HG02642 (cell line): ENCODE data around the gene MTCH1.
"Not testable (repeated sequence)": the region's sequence is repeated elsewhere in the genome, so short reads cannot be mapped to it uniquely, and the experiment has no call there.

Experiments used
- ATAC-seq: cut with Tn5 transposase; IDR thresholded peaks from one replicate; pipeline ENCODE4 v1.9.1; 2021; ENCODE audit warnings: mild to moderate bottlenecking; ENCODE audit not compliant: unreplicated experiment, poor library complexity

MTCH1 gene

GRCh38 chr6:36999061-36999750 is 13.2 kb upstream of the MTCH1 start:
- ATAC-seq = no peak

- ATAC-seq = no peak
Measured at GRCh38 chr6:36998723-36999038, 12.7 kb upstream of the MTCH1 start.

DNA sequence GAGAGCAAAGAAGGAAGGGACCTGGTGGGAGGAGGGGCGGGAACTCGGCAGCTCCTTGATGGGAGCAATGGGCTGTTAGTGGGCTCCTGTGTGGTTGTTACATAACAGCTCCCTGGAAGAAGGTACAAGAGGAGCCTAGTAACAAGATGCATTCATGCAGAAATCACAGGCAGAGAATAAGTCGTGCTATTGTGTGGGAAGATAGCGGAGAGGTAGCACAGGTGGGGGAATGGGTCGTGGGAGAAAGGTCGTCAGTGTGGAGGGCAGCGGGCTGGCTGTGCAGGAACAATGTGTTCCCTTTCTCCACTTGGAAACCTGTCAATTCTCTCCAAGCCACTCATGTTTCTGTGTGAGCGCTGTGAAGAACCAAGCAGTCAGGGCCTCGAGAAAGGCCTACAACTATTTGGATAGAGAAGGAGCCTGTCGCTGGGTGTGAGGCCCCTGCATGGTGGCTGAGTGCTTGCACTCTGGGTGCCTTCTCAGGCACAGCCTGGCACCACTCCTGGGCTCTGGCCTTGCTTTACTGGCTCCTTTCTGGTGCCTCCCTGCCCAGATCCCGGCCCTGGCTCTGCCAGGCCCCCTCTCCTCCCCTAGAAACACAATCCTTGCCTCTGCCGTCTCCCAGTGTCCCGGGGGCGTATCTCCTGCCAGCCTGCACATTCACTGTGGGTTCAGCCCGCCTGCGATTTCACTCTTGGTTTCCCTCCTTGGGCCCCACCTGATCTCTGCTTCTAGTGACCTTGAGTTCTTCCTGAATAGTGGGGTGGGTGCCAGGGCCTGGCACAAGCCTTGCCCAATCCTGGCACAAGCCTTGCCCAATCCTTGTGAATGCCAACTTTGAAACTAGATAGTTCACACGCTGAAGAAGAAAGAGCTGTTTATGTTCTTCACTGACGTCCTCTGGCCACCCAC is 12.1 kb upstream of the MTCH1 start:
- no peak for ATAC-seq

GRCh38 chr6:36990401-36990800 is 4.4 kb upstream of the MTCH1 start:
- ATAC-seq = not testable (repeated sequence)

DNA sequence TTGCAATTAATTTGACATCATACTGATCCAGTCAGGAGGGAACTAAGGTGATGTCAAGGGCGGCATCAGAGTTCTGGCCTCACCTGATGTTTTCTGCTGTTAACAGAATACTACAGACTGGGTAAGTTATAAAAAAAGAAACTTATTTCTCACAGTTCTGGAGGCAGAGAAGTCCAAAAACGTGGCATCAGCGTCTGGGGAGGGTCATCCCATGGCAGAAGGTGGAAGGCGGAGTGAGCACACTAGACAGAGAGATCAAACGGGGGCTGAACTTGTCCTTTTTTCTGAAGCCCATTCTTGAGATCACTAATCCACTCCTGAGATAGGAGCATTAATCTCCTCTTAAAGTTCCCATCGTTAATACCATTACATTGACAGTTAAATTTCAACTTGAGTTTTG is 3.3 kb upstream of the MTCH1 start:
- no peak for ATAC-seq

GRCh38 chr6:36986704-36987047 is 680 bp upstream of the MTCH1 start:
- ATAC-seq = peak; percentile 2

DNA sequence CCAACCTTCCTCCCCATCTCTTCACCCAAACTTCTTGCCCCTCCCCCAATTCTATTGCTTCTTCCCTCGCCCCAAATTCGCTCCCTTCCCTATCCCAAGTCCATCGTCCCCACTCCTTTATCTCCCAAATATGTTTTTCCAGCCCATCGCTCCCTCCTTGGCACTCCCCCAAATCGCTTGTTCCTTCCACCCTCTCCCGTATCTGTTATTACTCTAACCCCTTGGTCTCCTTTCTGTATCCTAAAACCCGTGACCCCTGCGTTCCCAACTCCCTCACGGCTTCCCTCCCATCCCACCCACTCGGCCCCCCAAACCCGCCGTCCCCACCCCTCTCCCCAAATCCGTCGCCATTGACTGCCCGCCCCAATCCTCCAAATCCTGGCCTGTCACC is 584 bp downstream of the MTCH1 start:
- no peak for ATAC-seq

- no peak for ATAC-seq
Measured at GRCh38 chr6:36984581-36985416, 1.2 kb downstream of the MTCH1 start.

DNA sequence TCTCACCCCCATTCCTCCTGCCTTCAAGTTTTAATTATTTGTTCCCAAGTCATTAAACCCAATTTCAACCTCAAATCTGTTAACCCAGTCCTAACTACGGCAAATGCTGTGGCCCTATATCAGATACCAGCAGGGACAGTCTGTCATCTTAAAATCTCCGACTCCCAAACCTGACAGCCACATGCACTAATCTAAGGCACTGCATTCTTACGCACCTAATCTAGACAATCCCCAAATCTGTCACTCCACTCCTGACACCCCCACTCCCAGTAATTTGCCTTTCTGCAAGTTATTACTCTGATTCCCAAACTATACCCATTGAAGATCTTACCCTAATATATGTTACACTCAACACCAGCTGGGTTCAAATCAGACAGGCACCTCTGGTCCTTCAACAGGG is 2.5 kb downstream of the MTCH1 start:
- no peak for ATAC-seq

- ATAC-seq = no peak
Measured at GRCh38 chr6:36980876-36981619, 4.9 kb downstream of the MTCH1 start.

DNA sequence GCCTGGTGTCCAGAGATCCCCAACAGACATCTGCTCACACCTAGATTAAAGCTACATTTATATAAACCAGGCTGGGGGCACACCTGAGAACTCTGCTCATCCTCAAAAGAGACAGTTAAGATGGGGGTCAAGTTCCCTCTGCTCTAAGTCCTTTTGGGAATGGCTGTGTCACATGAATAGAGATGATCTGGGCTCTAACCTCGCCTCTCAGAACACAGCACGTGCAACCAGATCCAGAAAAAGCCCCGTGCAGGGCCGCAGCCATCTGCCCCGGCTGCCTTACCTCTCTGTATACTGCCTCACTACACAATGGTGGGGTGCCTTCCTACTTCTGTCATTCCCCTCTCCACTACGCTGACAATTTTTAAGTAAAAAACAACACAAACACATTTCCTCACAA is 5.9 kb downstream of the MTCH1 start:
- ATAC-seq = no peak

- no peak for ATAC-seq
Measured at GRCh38 chr6:36979347-36979742, 6.7 kb downstream of the MTCH1 start.

GRCh38 chr6:36978421-36979346 is 7.3 kb downstream of the MTCH1 start:
- no peak for ATAC-seq

DNA sequence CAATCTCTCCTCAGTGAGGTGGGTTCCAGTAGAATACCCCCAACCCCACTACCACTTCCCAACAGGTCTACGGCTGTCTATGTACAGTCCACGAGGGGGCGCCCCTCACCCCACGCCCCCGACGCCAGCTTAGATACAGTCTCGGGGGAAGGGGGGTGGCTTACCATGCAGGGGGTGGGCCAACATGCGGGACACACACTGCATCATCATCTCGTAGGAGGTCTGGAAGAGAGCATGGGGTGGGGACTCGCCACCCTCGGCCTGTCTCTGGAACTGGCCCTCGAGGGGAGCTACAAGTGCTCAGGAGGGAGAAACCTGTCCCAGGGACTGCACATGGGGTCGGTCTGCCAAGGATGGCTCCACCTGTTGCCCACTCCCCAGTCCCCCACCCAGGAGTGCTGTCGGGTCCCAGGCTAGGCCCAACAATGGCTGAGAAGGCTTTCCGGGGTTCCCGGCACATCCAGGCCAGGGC is 8.5 kb downstream of the MTCH1 start:
- no peak for ATAC-seq

GRCh38 chr6:36976931-36977330 is 9.1 kb downstream of the MTCH1 start:
- no peak for ATAC-seq

DNA sequence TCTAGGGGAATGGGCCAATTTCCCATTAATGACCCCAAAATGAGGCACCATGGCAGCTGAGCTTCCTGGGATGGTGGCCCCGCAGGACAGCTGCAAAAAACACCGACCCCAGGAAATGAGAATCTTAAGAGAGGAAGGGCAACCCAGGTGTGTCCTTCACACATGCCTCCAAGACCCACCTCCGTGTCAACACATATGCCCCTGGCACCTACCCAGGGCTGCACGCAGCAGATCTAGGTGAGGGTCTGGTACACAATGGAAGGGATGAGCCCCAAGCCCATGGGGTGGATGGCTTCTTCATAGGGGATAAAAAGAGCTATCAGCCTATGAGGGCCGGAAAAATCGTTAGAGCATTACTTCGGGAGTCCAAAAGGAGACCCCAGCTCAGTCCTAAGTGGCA is 9.5 kb downstream of the MTCH1 start:
- no peak for ATAC-seq

- ATAC-seq = no peak
Measured at GRCh38 chr6:36976007-36976264, 10.1 kb downstream of the MTCH1 start.

DNA sequence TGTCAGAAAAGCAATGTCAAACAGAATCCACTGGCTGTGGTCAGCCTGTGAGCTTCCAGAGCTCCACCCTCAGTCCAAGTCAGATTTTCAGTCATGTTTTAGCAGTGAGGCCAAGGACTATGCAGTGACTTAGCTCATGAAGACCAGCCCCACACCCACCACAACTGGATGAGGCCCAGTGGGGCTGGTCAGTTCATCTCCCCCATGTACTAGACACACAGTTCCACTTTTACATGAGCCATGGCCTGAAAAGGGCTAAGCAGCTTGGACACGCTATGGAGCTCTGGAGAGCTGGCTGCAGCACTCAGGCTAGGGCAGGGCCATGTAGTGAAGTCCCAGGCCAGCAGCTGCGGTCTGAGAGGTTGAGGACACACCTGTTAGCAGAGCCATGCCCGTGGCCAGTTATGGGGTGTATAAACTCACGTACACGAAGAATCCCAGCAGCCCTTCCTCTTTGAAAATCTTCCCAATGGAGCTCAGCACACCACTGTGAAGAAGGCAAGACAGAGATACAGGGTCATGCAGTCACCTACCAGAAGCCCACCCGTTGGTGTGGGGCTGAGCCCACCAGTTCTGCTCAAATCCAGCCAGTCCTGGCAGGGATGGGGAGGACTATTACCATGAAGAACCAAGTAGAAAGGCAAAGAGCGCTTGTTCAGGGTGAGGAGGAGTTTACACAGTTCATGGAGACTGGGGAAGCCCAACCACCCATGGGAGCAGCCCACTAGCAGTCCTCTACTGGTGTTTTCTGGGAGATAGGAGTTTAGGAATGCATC is 10.6 kb downstream of the MTCH1 start:
- ATAC-seq = no peak

DNA sequence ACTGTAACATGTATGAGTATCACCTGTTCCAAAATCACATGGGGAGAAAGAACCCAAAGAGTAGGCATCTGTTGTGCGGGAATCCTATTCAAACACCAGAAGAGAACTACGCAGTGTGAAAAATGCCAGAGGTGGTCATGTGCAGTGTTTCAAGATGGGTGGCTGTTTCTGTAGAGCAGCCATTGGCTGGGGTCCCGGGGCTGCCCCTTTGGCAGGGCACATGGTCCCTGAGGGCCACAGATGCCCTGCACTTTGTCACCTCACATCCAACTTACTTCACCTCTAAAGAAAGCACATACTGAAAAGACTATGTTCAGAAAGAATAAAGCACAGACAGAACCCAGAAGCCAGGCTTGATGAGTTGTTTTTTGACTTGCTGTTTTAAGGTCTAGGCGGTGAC is 12.3 kb downstream of the MTCH1 start:
- no peak for ATAC-seq
